ENCODE measurements around the gene CDPF1.

The CDPF1 gene

DNA sequence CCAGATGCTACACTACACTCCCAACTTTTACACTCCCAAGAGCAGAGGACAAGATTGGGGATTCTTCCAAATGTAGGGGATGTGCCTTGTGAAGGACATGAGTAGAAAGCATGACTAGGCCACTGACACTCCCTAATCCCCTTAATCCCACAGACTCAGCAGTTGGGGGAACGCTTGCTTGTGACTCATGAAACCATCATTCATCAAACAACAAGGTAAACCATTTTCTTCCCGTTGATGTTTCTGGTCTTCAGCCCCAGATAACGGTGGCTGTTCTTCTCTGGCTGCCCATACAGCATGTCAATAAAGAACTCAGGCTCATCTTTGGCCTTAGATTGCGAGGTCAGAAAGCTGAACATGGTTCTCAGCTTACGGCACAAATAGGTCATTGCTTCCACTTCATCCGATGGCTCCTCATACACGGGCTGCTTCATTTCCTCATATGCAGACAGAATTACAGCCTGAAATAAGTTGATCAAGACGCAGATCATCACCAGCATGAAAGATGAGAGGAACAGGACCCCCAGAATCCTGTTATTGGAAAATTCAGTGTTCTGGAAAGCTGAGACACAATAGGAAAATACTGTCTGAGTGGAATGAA is 6.4 kb upstream of the CDPF1 start:
- FAIRE-seq: no peak

- no peak for FAIRE-seq
Measured at GRCh38 chr22:46251816-46252380, 1.8 kb upstream of the CDPF1 start.

GRCh38 chr22:46251266-46251665 is 1.2 kb upstream of the CDPF1 start:
- no peak for FAIRE-seq

GRCh38 chr22:46250783-46251125 is 661 bp upstream of the CDPF1 start:
- FAIRE-seq: no peak

GRCh38 chr22:46247443-46247975 is 2.6 kb downstream of the CDPF1 start:
- no peak for FAIRE-seq

- FAIRE-seq: no peak
Measured at GRCh38 chr22:46246178-46246577, 3.9 kb downstream of the CDPF1 start.

- no peak for FAIRE-seq
Measured at GRCh38 chr22:46245511-46245910, 4.6 kb downstream of the CDPF1 start.

DNA sequence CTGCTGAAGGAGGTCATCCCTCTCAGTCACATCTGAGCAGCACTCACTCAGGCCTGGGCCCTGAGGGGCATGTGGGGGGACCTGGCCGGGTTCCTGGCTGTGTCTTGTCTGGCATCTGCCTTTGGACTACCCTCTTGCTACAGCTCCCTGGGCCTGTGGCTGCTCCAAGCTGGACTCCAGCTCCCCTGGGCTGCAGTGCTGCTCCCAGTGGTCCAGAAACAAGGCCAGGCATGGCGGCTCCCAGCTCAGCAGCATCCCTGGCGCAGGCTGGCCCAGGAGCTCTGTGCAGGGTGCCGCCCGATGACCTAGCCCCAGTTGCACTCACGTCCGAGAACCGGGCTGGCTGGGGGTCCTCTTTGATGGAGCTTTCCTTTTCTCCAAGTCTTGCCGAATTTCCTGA is 5.3 kb downstream of the CDPF1 start:
- no peak for FAIRE-seq

DNA sequence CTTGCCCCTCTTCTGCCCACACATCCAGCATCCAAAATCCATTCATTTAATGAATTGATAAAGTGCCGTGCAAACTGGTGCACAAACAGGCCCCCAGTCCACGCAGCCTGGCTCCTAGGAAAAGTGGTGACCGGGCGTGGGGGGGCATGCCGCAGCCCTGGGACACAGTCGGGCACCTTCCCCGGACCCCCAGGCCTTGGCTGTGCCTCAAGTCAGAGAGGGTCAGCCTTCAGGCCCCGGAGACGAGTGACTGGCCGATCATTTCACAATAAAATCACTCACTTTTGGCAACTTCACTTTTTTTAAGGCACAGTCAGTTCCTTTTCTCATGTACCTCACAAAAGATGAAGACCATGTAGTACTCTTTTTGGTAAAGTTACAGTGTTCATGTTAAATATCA is 8.0 kb downstream of the CDPF1 start:
- no peak for FAIRE-seq

DNA sequence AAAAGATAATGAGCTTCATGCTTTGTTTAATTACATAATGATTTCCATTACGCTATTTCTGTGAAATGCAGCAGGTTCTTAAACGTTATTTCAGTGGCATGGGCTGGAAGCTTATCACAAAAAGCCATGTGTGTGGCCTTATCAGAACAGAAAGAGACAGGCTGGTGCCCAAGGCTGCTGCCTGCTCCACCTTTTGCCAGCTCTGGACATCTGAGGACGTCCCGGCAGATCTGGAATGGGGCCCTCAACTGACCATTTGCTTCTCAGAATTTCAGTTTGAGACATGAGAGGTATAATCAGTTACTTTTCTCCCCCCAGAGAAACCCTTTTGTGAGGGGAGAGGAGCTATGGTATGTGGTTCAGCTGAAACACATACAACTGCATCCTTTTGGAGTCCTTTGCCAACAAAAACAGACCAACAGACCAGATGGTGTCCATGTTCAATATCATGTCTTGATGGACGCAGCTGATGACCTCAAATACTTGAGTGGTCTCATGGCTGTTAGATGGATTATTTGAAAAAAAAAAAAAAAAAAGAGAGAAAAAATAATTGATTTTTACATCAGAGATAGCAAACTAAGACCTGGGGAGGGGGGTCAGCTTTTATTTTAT is 8.6 kb downstream of the CDPF1 start:
- no peak for FAIRE-seq

GRCh38 chr22:46240907-46241306 is 9.2 kb downstream of the CDPF1 start:
- FAIRE-seq: no peak

DNA sequence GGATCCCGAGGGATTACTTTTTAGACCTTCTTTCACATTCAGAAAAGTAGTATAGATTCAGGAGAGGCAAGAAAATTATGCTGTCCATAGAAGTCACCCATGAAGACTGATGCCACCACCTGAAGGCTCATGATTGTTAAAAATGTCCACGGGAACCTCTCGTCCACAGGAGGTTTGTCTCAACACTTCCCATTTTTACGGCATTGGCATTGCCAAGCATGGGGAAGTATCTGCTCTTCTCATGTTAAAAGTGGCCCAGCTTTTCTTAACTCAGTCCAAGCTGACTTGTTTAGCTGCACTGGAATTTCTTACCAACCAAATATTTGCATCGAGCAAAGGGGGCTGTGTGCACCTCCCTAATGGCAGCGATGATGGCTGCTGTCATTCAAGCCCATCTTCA is 9.6 kb downstream of the CDPF1 start:
- FAIRE-seq: no peak

GRCh38 chr22:46240073-46240472 is 10.0 kb downstream of the CDPF1 start:
- FAIRE-seq: no peak

DNA sequence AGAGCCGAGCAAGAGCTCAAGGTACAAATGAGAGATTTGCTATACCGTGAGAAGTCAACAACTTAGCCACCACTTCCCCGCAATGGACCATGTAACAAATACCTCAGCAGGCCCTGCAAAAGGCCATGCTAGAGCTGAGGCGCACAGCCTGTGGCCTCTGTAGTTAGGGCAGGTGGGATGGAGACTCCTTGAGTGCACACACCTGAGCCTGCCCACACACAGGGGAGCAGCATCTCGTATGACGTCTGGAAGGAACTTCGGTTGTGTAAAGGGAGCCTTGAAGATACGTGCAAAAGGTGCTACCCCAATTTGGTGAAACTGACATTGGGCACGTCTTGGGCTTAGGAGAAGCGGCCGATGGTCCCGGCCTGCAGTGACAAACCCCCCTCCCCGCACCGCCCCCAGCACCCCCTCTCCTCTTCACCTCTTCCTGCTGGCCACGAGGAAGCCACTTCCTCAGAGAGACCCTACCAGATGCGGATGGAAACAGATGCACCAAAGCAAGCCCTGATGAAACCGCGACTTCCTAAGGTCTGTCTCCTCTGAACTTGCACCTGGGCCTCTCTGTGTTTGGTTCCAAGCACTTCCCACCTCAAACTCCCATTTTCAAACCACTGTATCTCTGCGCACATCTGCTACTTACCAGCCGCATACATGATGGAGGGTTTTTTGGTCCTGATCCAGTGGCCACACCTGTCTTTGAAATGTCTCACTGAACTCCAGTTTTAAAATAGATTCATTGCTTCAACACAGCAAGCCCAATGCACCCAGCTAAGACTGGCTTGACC is 10.6 kb downstream of the CDPF1 start:
- no peak for FAIRE-seq

DNA sequence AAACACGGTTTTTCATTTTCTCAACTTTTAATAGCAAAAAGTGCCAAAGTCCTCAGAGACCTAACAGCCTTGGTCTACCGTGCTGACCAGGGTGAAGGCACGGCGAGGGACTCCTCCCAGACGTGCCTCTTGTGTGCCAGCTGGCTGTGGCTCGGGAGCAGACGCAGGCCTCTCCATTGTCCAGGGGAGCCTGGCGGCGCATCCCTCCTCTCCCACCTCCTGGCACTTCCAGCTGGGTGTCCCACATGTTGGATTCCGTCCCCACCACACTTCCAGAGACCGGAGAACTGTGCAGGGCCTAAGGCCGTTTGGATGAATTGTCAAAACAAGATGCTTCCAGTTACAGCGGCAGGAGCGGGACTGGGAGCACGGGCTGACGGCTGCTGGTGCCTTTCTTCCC is 11.6 kb downstream of the CDPF1 start:
- FAIRE-seq: no peak

DNA sequence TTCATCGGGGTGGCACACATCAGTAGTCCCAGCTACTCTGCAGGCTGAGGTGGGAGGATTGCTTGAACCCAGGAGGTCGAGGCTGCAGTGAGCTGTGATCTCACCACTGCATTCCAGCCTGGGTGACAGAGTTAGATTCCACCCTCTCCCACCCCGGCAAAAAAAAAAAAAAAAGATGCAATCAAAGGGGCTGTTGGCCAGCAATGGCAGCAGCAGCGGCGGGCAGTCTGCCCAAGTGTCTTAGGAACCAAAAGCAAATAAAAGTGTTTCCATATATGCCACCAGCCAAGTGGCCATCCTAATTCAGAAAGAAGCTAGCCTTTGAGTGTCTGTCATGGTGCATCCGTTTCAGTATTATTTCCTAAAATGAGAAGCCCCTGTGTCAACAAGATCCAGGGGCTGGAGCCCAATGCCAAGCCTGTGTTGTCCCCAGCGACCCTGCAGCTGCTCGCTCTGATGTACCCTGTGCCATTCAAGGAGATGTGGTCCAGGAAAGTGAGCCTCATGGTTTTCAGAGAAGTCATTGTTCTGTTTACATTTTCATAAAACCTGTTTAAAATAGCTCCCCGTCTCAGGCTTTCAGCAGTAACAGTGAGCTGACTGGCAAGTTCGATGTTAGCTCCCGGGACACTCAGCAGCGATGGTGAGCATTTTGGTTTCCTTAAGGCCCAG is 12.5 kb downstream of the CDPF1 start:
- FAIRE-seq: no peak

DNA sequence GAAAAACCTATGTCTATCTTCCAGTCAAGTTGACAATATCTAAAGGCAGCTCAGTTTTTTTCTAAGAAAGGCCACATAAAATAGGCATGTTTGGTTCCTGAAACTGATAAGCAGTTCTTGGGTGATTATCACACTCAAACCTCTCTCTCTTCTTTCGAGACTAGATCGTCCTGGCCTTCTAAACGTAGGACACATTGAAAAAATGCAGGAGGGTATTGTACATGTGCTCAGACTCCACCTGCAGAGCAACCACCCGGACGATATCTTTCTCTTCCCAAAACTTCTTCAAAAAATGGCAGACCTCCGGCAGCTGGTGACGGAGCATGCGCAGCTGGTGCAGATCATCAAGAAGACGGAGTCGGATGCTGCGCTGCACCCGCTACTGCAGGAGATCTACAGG is 15.1 kb downstream of the CDPF1 start:
- no peak for FAIRE-seq

- no peak for FAIRE-seq
Measured at GRCh38 chr22:46233231-46233630, 16.9 kb downstream of the CDPF1 start.

GRCh38 chr22:46230262-46230901 is 19.7 kb downstream of the CDPF1 start:
- no peak for FAIRE-seq

GRCh38 chr22:46229701-46230100 is 20.4 kb downstream of the CDPF1 start:
- no peak for FAIRE-seq

DNA sequence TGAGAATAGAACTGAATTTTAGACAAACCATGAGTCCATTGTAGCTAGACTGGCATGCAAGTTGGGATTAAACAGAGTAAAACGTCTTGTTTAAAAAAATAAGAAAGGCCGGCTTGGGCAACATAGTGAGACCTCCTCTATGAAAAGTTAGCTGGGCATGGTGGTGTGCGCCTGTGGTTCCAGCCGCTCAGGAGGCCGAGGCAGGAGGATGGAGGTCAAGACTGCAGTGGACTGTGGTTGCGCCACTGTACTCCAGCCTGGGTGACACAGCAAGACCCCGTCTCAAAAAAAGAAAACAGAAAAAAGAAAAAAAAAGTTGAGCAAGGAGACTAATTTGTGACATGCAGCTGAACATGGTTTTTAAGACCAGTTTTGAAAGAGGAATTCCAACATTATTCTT is 23.5 kb downstream of the CDPF1 start:
- FAIRE-seq: no peak

GRCh38 chr22:46225631-46226030 is 24.5 kb downstream of the CDPF1 start:
- no peak for FAIRE-seq

DNA sequence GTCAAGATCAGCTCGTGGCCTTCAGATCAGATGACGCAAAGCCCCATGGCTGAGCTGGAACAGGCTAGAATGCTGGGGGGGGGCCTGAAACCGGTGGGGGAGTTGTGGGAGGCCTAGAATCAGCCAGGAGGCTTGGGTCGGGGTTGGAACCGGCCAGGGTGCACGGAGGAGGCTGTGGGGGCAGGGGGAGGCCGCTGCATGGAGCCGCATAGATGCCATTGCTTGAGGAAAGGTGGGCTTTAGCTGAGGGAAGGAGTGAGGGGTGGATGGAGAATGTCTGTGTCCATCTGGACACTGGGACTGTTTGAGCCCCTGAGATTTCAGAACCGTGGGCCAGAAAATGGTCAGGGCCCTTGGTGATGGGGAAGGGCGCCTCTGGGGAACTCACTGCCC is 25.2 kb downstream of the CDPF1 start:
- FAIRE-seq: no peak

All from colon (tissue), 2 donors.